ENCODE data around the gene CDKL1.

- TF ChIP-seq SIN3A (IDR thresholded peaks at IDR 0.05; ENCODE audit: borderline replicate concordance, low read depth, low read length) (no peak), ZBTB1 (CRISPR knock-in tag; IDR thresholded peaks at IDR 0.05; ENCODE audit: borderline replicate concordance) (no peak), GATAD1 (CRISPR knock-in tag; IDR thresholded peaks at IDR 0.05) (no peak), ZNF30 (CRISPR knock-in tag; IDR thresholded peaks at IDR 0.05) (no peak), NFIC (IDR thresholded peaks at IDR 0.05; ENCODE audit: low read length) (no peak)
Measured at GRCh38 chr14:50308363-50308915, 88.2 kb downstream of the CDKL1 start.
